BLaER1 (cell line): Measurements from ENCODE around the gene APLF.

ENCODE experiments used
- H3K27ac ChIP-seq: shearing (Covaris generic); formaldehyde crosslinking; 2 replicates; pipeline ENCODE4 v1.8.1; 2022
- H3K27me3 ChIP-seq: shearing (Covaris generic); formaldehyde crosslinking; 2 replicates; pipeline ENCODE4 v1.8.1; 2022
- H3K36me3 ChIP-seq: shearing (Covaris generic); formaldehyde crosslinking; 2 replicates; pipeline ENCODE4 v1.8.1; 2022
- H3K4me1 ChIP-seq: shearing (Covaris generic); formaldehyde crosslinking; 2 replicates; pipeline ENCODE4 v1.8.1; 2022
- H3K4me2 ChIP-seq: shearing (Covaris generic); formaldehyde crosslinking; 2 replicates; pipeline ENCODE4 v1.8.1; 2022
- H3K4me3 ChIP-seq: shearing (Covaris generic); formaldehyde crosslinking; 2 replicates; pipeline ENCODE4 v1.8.1; 2022
- H3K9ac ChIP-seq: shearing (Covaris generic); formaldehyde crosslinking; 2 replicates; pipeline ENCODE4 v1.8.1; 2022
- H3K9me3 ChIP-seq: shearing (Covaris generic); formaldehyde crosslinking; 2 replicates; pipeline ENCODE4 v1.8.1; 2022
- H4K20me1 ChIP-seq: shearing (Covaris generic); formaldehyde crosslinking; 2 replicates; pipeline ENCODE4 v1.8.1; 2022
- Cebpa-rat ChIP-seq: shearing (Covaris generic); IDR thresholded peaks from 2 replicates; pipeline ENCODE4 v1.8.1; 2022

Gene APLF

GRCh38 chr2:68426848-68427579 is 40.4 kb upstream of the APLF start:
- no peaks in the 10 kb centered on the region for H3K36me3 ChIP-seq
- peaks cover 28% of the 10 kb centered on the region for H3K9me3 ChIP-seq
- no peaks in the 10 kb centered on the region for H3K27me3 ChIP-seq
- H3K4me3 ChIP-seq = no peak overlapping the region
- no peak overlapping the region for H3K27ac ChIP-seq
- no peak for TF ChIP-seq Cebpa-rat
- no peaks in the 10 kb centered on the region for H4K20me1 ChIP-seq
- H3K4me1 ChIP-seq = peaks cover 47% of the 10 kb centered on the region
- H3K4me2 ChIP-seq = no peak overlapping the region
- no peak overlapping the region for H3K9ac ChIP-seq

DNA sequence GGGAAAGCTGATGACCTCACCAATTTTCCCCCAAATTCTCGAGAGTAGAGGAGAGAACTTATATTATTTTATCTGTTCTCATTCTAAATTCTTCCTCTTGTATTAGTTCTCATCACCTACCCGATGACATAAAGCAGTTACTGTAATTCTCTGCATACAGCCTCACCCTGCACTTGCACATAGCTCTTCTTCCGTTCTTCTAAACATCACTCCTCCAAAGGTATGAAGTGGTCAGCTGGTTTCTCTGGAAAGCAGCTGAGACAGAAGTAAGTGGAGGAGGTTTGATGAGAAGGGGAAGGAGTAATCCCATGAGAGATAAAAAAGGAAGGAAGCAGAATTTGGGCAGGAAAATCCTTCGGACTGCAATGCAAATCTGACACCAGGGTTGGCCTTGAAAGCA is 39.3 kb upstream of the APLF start:
- Histone ChIP-seq H3K4me2 (peak overlapping the region; percentile 42), H3K4me3 (no peak overlapping the region), H3K27me3 (no peaks in the 10 kb centered on the region), H4K20me1 (no peaks in the 10 kb centered on the region), H3K4me1 (peaks cover 47% of the 10 kb centered on the region), H3K9me3 (peaks cover 37% of the 10 kb centered on the region), H3K36me3 (no peaks in the 10 kb centered on the region), H3K9ac (no peak overlapping the region), H3K27ac (no peak overlapping the region; the same call in 1 of the 2 replicates)
- no peak for TF ChIP-seq Cebpa-rat

DNA sequence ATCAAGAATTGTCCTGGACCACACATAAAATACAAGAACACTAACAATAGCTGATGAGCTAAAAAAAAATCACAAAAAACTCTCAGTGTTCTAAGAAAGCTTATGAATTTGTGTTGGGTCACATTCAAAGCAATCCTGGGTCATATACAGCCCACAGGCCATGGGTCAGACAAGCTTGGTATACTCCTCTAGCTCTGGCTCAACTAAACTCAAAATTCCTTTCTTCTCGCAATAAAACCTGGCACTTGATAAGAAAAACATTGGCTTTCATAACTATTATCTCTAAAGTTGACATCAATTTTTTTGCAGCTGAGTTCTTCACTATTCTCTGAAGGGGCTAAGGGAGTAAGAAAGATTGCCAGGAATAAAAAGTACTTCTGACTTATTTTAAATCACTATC is 38.6 kb upstream of the APLF start:
- peak overlapping the region; percentile 42 for H3K4me2 ChIP-seq

DNA sequence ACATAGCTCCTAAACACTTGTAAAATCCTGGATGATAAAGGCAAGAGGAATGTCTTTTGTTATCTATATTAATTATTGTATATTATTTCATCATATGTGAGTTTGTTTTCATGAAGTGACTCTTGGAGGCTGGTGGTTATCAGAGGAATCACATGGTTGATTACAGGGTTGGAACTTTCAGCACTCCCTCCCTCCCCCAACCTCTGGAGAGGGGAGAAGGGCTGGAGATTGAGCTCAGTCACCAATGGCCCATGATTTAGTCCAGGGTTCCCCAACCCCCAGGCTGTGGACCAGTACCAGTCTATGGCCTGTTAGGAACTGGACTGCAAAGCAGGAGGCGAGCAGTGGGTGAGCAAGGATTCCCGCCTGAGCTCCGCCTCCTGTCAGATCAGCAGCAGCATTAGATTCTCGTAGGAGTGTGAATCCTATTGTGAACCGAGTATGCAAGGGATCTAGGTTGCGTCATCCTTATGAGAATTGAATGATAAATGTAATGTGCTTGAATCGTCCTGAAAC is 38.0 kb upstream of the APLF start:
- H3K27me3 ChIP-seq = no peaks in the 10 kb centered on the region
- no peak overlapping the region for H3K27ac ChIP-seq
- no peaks in the 10 kb centered on the region for H3K36me3 ChIP-seq
- peaks cover 41% of the 10 kb centered on the region for H3K9me3 ChIP-seq
- H3K4me1 ChIP-seq = peaks cover 39% of the 10 kb centered on the region
- TF ChIP-seq Cebpa-rat = no peak
- H3K4me2 ChIP-seq = no peak overlapping the region
- H4K20me1 ChIP-seq = no peaks in the 10 kb centered on the region
- no peak overlapping the region for H3K9ac ChIP-seq
- no peak overlapping the region for H3K4me3 ChIP-seq

More for the DNA sequence above, 38.6 kb upstream of the APLF start:
- Histone ChIP-seq H3K27me3 (no peaks in the 10 kb centered on the region), H4K20me1 (no peaks in the 10 kb centered on the region), H3K9me3 (peaks cover 40% of the 10 kb centered on the region), H3K4me1 (peaks cover 45% of the 10 kb centered on the region), H3K36me3 (no peaks in the 10 kb centered on the region), H3K4me3 (no peak overlapping the region), H3K27ac (no peak overlapping the region; the same call in 1 of the 2 replicates), H3K9ac (no peak overlapping the region)
- no peak for TF ChIP-seq Cebpa-rat

DNA sequence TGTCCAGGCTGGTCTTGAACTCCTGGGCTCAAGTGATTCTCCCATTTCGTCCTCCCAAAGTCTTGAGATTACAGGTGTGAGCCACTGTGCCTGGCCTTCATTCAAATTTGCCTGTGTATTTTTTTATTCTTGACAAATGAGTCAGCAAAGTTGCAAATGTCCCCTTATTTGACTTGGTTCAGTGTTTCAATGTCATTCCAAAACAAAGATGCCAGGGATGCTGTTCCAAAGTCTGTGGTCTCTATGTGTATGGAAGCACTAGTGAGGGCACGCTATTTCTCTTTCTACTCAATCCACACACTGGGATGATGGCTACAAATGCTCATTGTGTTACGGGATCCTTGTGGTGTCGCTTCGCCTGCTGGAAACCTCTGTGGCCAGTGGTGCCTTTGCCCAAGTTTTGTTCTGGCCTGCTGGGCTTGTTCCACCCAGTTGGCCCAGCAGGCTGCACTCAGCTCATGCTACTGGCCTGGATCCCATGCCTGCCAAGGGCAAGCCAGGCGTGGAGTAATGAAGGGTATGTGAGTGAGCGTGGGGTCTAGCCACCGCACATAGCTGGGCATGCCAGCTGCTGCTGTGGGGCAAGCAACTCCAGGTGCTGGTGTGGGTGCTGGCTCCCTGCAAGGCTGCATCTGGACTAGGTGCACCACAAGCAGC is 35.9 kb upstream of the APLF start:
- peaks cover 29% of the 10 kb centered on the region for H3K4me1 ChIP-seq
- TF ChIP-seq Cebpa-rat = no peak
- no peak overlapping the region for H3K27ac ChIP-seq
- H4K20me1 ChIP-seq = no peaks in the 10 kb centered on the region
- H3K9ac ChIP-seq = no peak overlapping the region
- H3K36me3 ChIP-seq = no peaks in the 10 kb centered on the region
- peaks cover 31% of the 10 kb centered on the region for H3K9me3 ChIP-seq
- no peaks in the 10 kb centered on the region for H3K27me3 ChIP-seq
- H3K4me2 ChIP-seq = no peak overlapping the region
- no peak overlapping the region for H3K4me3 ChIP-seq

- Histone ChIP-seq H3K4me2 (no peak overlapping the region), H3K9me3 (peaks cover 25% of the 10 kb centered on the region), H3K4me3 (no peak overlapping the region), H3K9ac (no peak overlapping the region), H3K4me1 (peaks cover 28% of the 10 kb centered on the region), H4K20me1 (no peaks in the 10 kb centered on the region), H3K27ac (no peak overlapping the region), H3K36me3 (no peaks in the 10 kb centered on the region), H3K27me3 (no peaks in the 10 kb centered on the region)
- no peak for TF ChIP-seq Cebpa-rat
Measured at GRCh38 chr2:68432696-68433658, 34.4 kb upstream of the APLF start.

- no peaks in the 10 kb centered on the region for H3K27me3 ChIP-seq
- no peak overlapping the region for H3K27ac ChIP-seq
- no peak overlapping the region for H3K4me3 ChIP-seq
- H3K9ac ChIP-seq = no peak overlapping the region
- peaks cover 25% of the 10 kb centered on the region for H3K9me3 ChIP-seq
- H3K36me3 ChIP-seq = no peaks in the 10 kb centered on the region
- TF ChIP-seq Cebpa-rat = no peak
- no peak overlapping the region for H3K4me2 ChIP-seq
- no peaks in the 10 kb centered on the region for H4K20me1 ChIP-seq
- H3K4me1 ChIP-seq = peaks cover 30% of the 10 kb centered on the region
Measured at GRCh38 chr2:68434981-68435380, 32.4 kb upstream of the APLF start.

DNA sequence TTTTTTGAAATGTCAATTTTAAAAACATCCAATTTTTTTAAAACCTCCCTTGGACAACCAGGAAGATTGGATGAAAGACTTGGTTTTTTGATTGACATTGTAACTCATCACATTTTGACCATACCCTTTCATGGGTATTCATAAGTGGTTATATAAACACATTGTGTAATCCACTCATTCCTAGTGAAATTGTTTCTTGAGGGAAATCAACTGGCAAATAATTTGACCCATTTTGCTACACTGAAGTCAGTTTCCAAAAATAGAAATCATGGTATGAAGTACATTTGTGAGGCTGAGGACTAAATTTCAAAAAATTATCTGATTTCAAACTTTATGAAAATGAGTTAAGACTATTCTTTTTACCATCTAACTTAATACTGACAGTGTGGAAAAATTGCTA is 31.8 kb upstream of the APLF start:
- Histone ChIP-seq H3K27me3 (no peaks in the 10 kb centered on the region), H3K36me3 (no peaks in the 10 kb centered on the region), H3K4me3 (no peak overlapping the region), H3K27ac (no peak overlapping the region), H3K9ac (no peak overlapping the region), H3K9me3 (peaks cover 25% of the 10 kb centered on the region), H3K4me1 (peaks cover 34% of the 10 kb centered on the region), H4K20me1 (no peaks in the 10 kb centered on the region), H3K4me2 (no peak overlapping the region)
- no peak for TF ChIP-seq Cebpa-rat

DNA sequence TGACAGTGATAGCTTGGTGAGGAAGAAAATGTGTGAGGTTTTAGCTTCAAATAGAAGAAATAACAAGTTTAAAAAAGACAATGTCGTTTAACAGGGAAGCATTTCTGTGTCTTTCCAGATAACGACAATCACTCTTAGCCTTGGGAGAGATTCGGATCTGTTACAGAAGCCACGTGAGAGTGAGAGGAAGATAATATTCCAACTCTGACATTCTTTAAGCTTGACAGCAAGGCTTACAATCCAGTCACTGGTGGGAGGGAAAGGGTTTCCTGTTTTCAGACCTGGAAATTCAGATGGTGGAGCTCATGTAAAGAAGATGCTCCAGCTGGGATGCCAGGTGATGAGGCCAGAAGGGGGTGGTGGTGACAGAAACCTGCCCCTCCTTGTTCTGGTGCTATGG is 31.1 kb upstream of the APLF start:
- Histone ChIP-seq H3K9ac (no peak overlapping the region), H3K4me2 (no peak overlapping the region)

More for the DNA sequence above, 31.1 kb upstream of the APLF start:
- no peaks in the 10 kb centered on the region for H3K27me3 ChIP-seq
- no peaks in the 10 kb centered on the region for H3K36me3 ChIP-seq
- H3K9me3 ChIP-seq = peaks cover 25% of the 10 kb centered on the region
- no peak overlapping the region for H3K27ac ChIP-seq
- TF ChIP-seq Cebpa-rat = no peak
- peaks cover 40% of the 10 kb centered on the region for H3K4me1 ChIP-seq
- H3K4me3 ChIP-seq = no peak overlapping the region
- H4K20me1 ChIP-seq = no peaks in the 10 kb centered on the region
